Measurements from ENCODE around the gene ETV6. TPM values are rescaled to one million over a fixed set of nuclear protein-coding genes. Genes with fewer than 3 reads are reported as not detected.

The ETV6 gene
- total RNA-seq, 6 experiments from 2014 or later, result 14.6 to 20.5 (median 16.6) TPM

DNA sequence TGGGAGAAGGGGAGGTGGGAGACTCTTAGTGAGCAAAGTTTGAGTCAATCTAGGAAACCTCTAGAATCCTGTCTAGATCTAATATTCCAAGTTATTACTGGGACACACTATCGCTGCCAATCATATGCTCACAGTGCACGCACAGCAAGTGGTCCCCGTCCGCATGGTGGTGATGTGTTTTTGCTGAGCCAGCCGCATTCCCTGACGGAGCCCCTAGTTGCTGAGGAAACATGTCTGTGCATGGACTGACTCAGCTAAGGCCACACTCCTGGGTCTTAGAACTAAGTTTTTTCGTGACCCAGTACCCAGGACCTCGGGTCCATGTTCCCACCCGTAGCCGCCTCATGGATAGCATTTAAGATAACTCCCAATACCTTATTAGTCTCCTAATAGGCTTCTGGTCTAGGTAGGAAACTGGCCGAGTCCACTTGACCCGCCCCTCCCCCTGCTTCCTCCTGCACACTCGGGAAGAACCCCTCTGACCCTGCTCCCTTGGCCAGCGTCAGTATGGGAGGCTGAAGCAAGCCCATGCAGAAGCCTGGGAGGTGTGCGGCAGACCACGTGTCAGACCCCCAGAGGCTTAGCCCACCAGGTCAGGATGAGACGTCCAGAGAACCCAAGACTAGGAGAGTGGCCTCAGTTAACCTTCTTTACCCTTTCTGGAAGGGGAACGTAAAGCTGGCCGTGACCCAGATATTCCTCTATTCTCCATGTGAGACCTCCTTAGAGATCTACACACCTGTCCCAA, 200.5 kb downstream of the ETV6 start:
- no peak overlapping the region for H3K4me3 Mint-ChIP-seq
- H3K27ac Mint-ChIP-seq, result no peak overlapping the region
- H3K9me3 Mint-ChIP-seq, result no peaks in the 10 kb centered on the region
- no peak for DNase-seq
- TF ChIP-seq, protein P1, sequence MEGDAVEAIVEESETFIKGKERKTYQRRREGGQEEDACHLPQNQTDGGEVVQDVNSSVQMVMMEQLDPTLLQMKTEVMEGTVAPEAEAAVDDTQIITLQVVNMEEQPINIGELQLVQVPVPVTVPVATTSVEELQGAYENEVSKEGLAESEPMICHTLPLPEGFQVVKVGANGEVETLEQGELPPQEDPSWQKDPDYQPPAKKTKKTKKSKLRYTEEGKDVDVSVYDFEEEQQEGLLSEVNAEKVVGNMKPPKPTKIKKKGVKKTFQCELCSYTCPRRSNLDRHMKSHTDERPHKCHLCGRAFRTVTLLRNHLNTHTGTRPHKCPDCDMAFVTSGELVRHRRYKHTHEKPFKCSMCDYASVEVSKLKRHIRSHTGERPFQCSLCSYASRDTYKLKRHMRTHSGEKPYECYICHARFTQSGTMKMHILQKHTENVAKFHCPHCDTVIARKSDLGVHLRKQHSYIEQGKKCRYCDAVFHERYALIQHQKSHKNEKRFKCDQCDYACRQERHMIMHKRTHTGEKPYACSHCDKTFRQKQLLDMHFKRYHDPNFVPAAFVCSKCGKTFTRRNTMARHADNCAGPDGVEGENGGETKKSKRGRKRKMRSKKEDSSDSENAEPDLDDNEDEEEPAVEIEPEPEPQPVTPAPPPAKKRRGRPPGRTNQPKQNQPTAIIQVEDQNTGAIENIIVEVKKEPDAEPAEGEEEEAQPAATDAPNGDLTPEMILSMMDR (IDR thresholded peaks at IDR 0.05), result no peak
- peaks cover 31% of the 10 kb centered on the region for H3K36me3 Mint-ChIP-seq (ENCODE audit: low read depth)
- H3K4me1 Mint-ChIP-seq (ENCODE audit: low read depth), result no peaks in the 10 kb centered on the region
- no peaks in the 10 kb centered on the region for H3K27me3 Mint-ChIP-seq (ENCODE audit: insufficient read depth)

DNA sequence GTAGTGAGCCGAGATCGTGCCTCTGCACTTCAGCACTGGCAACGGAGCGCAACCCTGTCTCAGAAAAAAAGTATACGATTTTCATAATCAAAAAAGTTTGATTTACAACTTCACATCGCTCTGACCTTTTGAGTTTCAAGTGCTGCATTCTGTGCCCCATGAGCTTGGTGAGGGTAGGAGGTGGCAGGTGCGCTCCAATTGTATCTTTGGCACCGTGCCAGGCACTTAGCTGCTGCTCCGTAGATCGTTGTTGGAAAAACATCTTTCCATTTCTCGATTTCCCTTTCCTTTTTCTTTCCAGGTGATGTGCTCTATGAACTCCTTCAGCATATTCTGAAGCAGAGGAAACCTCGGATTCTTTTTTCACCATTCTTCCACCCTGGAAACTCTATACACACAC, 203.7 kb downstream of the ETV6 start:
- DNase-seq, result no peak
- Mint-ChIP-seq H3K9me3 (no peaks in the 10 kb centered on the region), H3K4me3 (no peak overlapping the region), H3K4me1 (ENCODE audit: low read depth) (peaks cover 10% of the 10 kb centered on the region; the same call in 1 of the 2 replicates), H3K27me3 (ENCODE audit: insufficient read depth) (no peaks in the 10 kb centered on the region), H3K27ac (no peak overlapping the region), H3K36me3 (ENCODE audit: low read depth) (peaks cover 25% of the 10 kb centered on the region)
- TF ChIP-seq, protein P1 (IDR thresholded peaks at IDR 0.05), result no peak

DNA sequence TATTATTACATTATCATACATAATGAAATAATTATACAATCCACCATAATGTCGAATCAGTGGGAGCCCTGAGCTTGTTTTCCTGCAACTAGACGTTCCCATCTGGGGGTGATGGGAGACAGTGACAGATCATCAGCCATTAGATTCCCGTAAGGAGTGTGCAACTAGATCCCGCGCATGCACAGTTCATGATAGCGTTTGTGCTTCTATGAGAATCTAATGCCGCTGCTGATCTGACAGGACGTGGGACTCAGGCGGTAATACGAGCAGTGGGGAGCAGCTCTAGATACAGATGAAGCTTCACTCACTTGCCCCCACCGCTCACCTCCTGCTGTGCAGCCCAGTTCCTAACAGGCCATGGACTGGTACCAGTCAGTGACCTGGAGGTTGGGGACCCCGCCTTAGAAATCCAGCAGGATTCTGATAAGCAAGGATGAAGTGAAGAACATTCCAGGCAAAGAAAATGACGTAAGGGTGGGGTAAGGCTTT, 204.6 kb downstream of the ETV6 start:
- no peak overlapping the region for H3K4me3 Mint-ChIP-seq
- DNase-seq, result no peak
- no peaks in the 10 kb centered on the region for H3K9me3 Mint-ChIP-seq
- peaks cover 2% of the 10 kb centered on the region; the same call in 1 of the 2 replicates for H3K27me3 Mint-ChIP-seq (ENCODE audit: insufficient read depth)
- no peak overlapping the region for H3K27ac Mint-ChIP-seq
- peaks cover 31% of the 10 kb centered on the region for H3K36me3 Mint-ChIP-seq (ENCODE audit: low read depth)
- H3K4me1 Mint-ChIP-seq (ENCODE audit: low read depth), result peaks cover 10% of the 10 kb centered on the region; the same call in 1 of the 2 replicates
- TF ChIP-seq, protein P1 (IDR thresholded peaks at IDR 0.05), result no peak

- H3K27me3 Mint-ChIP-seq (ENCODE audit: insufficient read depth), result peaks cover 2% of the 10 kb centered on the region; the same call in 1 of the 2 replicates
- no peaks in the 10 kb centered on the region for H3K9me3 Mint-ChIP-seq
- H3K27ac Mint-ChIP-seq, result no peak overlapping the region
- peaks cover 31% of the 10 kb centered on the region for H3K36me3 Mint-ChIP-seq (ENCODE audit: low read depth)
- TF ChIP-seq, protein P1 (IDR thresholded peaks at IDR 0.05), result no peak
- DNase-seq, result no peak
- H3K4me1 Mint-ChIP-seq (ENCODE audit: low read depth), result peaks cover 10% of the 10 kb centered on the region
- H3K4me3 Mint-ChIP-seq, result no peak overlapping the region
Observed at GRCh38 chr12:11855983-11856374, 206.5 kb downstream of the ETV6 start.

DNA sequence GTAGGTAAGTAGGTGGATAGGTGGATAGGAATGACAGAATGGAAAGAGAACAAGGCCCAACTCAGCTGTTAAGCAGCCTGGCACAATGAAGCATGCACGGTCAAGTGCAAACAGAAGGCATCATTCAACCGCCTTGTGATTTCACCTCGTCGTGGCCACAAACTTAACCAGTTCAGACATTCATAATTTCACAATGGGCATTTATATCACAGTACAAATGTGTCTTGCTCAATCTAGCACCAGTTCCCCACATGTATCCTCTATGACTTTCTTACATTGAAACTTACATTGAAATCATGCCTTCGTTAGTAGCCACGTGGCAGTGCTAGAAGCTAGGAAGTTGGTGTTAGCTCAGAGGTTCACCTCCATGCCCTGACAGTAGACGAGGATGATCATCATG, 207.5 kb downstream of the ETV6 start:
- Mint-ChIP-seq H3K9me3 (no peaks in the 10 kb centered on the region), H3K36me3 (ENCODE audit: low read depth) (peaks cover 31% of the 10 kb centered on the region), H3K4me3 (no peak overlapping the region), H3K27me3 (ENCODE audit: insufficient read depth) (peaks cover 2% of the 10 kb centered on the region; the same call in 1 of the 2 replicates), H3K4me1 (ENCODE audit: low read depth) (peaks cover 16% of the 10 kb centered on the region), H3K27ac (no peak overlapping the region)
- TF ChIP-seq, protein P1 (IDR thresholded peaks at IDR 0.05), result no peak
- no peak for DNase-seq

Data from HFFc6 (cell line).